ENCODE measurements around the gene DLL1.

GRCh38 chr6:170254315-170255213 is 36.3 kb downstream of the DLL1 start:
- TF ChIP-seq CTCF (IDR thresholded peaks at IDR 0.05 in 4 of 5, conservative IDR thresholded peaks at IDR 0.05 in 1 of 5) (no peak), POLR2A (IDR thresholded peaks at IDR 0.05) (no peak)

All from gastrocnemius medialis (tissue), 4 donors.